KMS-11 (cell line): ENCODE results near the gene HOXD9.

ENCODE experiments used
- H2AFZ ChIP-seq: fragments of 200-600 bp; sonication (generic); 2 replicates; pipeline ENCODE4 v1.6.1; 2016; ENCODE audit warnings: antibody characterized with exemption, mixed run types, low read depth
- H3K27ac ChIP-seq: fragments of 200-600 bp; sonication (generic); 2 replicates; pipeline ENCODE4 v1.6.1; 2016; ENCODE audit warnings: mild to moderate bottlenecking, mixed run types
- H3K27me3 ChIP-seq: fragments of 200-600 bp; sonication (generic); 2 replicates; pipeline ENCODE4 v1.6.1; 2017; ENCODE audit warnings: mild to moderate bottlenecking, low read depth, mixed run types, moderate library complexity; ENCODE audit not compliant: insufficient read depth
- H3K36me3 ChIP-seq: fragments of 200-600 bp; sonication (generic); 2 replicates; pipeline ENCODE4 v1.6.1; 2017; ENCODE audit warnings: mild to moderate bottlenecking, mixed run types; ENCODE audit not compliant: insufficient read depth
- H3K4me1 ChIP-seq: fragments of 200-600 bp; sonication (generic); 2 replicates; pipeline ENCODE4 v1.6.1; 2016; ENCODE audit warnings: mild to moderate bottlenecking, low read depth, mixed run types; ENCODE audit not compliant: poor library complexity, severe bottlenecking
- H3K4me2 ChIP-seq: fragments of 200-600 bp; sonication (generic); 2 replicates; pipeline ENCODE4 v1.7.0; 2016; ENCODE audit warnings: mild to moderate bottlenecking, mixed run types
- H3K4me3 ChIP-seq: fragments of 200-600 bp; sonication (generic); IDR thresholded peaks from 2 replicates; pipeline ENCODE4 v1.6.1; 2017; ENCODE audit warnings: low read depth, low read length, mixed read lengths; ENCODE audit not compliant: insufficient read depth
- H3K79me2 ChIP-seq: fragments of 200-600 bp; sonication (generic); 2 replicates; pipeline ENCODE4 v1.6.1; 2016; ENCODE audit warnings: low read depth, mixed run types; ENCODE audit not compliant: insufficient read depth
- H3K9ac ChIP-seq: fragments of 200-600 bp; sonication (generic); 2 replicates; pipeline ENCODE4 v1.6.1; 2016; ENCODE audit warnings: mild to moderate bottlenecking, mixed run types
- H4K20me1 ChIP-seq: fragments of 200-600 bp; sonication (generic); 2 replicates; pipeline ENCODE4 v1.6.1; 2016; ENCODE audit warnings: mild to moderate bottlenecking, mixed run types; ENCODE audit not compliant: insufficient read depth
- CTCF ChIP-seq: fragments of 200-600 bp; sonication (generic); conservative IDR thresholded peaks from 2 replicates; pipeline ENCODE4 v1.6.1; 2017; ENCODE audit warnings: low read depth, mild to moderate bottlenecking, antibody characterized with exemption, low read length, moderate library complexity, mixed read lengths

Gene HOXD9

DNA sequence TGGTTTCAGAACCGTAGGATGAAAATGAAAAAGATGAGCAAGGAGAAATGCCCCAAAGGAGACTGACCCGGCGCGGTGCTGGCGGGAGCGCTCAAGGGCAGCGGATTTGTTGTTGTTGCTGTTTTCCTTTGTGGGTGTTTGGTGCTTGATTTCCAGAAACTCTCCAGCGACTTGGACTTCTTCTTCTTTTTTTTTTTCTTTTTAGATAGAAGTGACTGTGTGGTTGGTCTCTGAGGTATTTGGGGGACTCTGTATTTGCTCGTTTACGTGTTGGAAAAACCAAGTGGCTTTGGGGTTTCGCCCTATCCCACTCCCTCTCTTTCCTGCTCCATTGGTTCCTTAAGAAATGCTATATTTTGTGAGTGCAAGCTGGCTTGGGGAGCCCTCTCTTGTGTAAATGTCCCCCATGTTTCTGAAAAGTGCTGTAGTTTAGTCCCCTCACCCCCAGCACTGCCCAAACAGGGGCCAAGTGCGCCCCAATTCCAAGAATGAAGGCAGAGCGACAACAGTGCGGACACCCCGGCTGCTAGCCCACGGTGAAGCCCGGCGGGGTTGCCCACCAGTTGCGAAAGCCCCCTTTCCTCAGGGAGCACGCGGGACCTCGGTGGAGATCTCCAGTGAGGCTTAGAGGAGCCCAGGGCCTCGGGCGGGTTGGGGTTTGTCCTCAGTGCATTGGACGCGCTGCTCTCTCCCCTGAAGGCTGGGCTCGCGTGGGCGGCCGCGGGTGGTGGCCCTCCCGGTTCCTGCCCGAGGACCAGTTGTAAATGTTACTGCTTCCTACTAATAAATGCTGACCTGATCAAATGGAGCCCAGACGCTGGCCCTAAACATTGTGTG, 1.8 kb downstream of the HOXD9 start:
- TF ChIP-seq CTCF = no peak
- H4K20me1 ChIP-seq = no peaks in the 10 kb centered on the region
- H3K27ac ChIP-seq = no peak overlapping the region
- H3K9ac ChIP-seq = no peak overlapping the region
- H3K79me2 ChIP-seq = no peaks in the 10 kb centered on the region
- no peaks in the 10 kb centered on the region for H3K27me3 ChIP-seq
- H2AFZ ChIP-seq = no peak overlapping the region
- H3K4me1 ChIP-seq = no peaks in the 10 kb centered on the region
- H3K4me2 ChIP-seq = no peak overlapping the region
- no peaks in the 10 kb centered on the region for H3K36me3 ChIP-seq
- H3K4me3 ChIP-seq = no peak overlapping the region

GRCh38 chr2:176124947-176125771, 2.6 kb downstream of the HOXD9 start:
- H3K4me1 ChIP-seq = no peaks in the 10 kb centered on the region

DNA sequence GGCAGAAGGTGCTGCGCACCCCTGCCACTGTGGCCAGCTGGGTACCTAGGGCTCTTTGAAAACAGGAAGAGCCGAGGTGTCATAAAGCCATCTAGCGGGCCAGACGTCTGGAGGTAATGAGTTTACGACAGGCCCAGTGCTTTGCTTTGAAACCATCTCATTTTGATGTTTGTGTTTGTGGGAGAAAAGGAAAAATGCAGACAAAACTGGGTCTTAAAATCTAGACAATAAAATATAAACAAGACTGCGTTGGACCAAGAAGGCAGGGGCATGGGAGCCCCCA, 3.2 kb downstream of the HOXD9 start:
- no peak for TF ChIP-seq CTCF
- no peaks in the 10 kb centered on the region for H4K20me1 ChIP-seq
- H3K4me3 ChIP-seq = no peak overlapping the region
- no peaks in the 10 kb centered on the region for H3K36me3 ChIP-seq
- no peak overlapping the region for H3K9ac ChIP-seq
- H3K79me2 ChIP-seq = no peaks in the 10 kb centered on the region
- no peaks in the 10 kb centered on the region for H3K4me1 ChIP-seq
- H3K27me3 ChIP-seq = no peaks in the 10 kb centered on the region
- no peak overlapping the region for H2AFZ ChIP-seq
- no peak overlapping the region for H3K4me2 ChIP-seq
- no peak overlapping the region for H3K27ac ChIP-seq

More at GRCh38 chr2:176124947-176125771, 2.6 kb downstream of the HOXD9 start:
- Histone ChIP-seq H3K27me3 (no peaks in the 10 kb centered on the region), H3K4me3 (no peak overlapping the region), H3K4me2 (no peak overlapping the region), H4K20me1 (no peaks in the 10 kb centered on the region), H3K36me3 (no peaks in the 10 kb centered on the region), H3K27ac (no peak overlapping the region), H2AFZ (no peak overlapping the region), H3K9ac (no peak overlapping the region), H3K79me2 (no peaks in the 10 kb centered on the region)
- no peak for TF ChIP-seq CTCF

DNA sequence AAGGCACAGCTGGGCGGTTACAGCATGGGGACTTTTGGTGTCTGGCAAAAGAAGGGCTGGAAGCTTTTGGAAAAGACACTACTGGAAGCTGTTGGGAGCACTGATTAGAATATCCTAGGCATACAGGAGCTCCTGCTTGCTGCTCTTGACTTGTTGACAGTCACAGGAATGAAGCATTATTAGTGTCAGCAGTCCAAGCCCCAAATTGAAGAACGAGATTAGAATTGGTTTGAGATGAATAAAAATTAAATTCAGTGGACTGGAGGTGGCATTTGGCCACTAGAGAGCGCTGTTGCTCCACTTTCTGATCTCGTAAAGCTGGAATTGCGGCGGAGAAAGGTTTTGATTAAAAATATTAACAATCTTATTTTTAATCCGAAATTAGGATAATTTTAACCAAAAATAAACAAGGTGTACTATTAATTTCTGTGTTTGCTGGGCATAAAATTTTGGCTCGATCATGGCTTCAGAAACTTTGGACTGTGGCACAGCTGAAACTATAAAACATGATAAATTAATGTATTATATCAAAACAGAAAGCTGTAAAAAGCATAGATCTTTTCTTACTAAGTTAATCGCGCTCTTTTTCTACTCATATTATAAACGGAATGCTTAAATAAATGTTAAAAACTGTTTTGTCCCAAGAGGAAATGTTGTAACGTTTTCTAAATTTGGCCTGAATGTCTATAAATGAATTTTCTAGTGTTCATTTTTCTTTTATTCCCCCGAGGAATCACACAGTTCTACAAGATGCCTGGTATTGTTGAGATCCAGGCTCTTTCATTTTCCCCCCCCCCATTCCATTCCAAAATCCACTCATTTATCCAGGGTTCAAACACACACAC, 4.6 kb downstream of the HOXD9 start:
- no peaks in the 10 kb centered on the region for H3K27me3 ChIP-seq
- H3K4me3 ChIP-seq = no peak overlapping the region
- H3K79me2 ChIP-seq = no peaks in the 10 kb centered on the region
- H2AFZ ChIP-seq = no peak overlapping the region; the same call in 1 of the 2 replicates
- no peaks in the 10 kb centered on the region for H4K20me1 ChIP-seq
- no peaks in the 10 kb centered on the region for H3K36me3 ChIP-seq
- H3K4me1 ChIP-seq = no peaks in the 10 kb centered on the region
- no peak overlapping the region for H3K27ac ChIP-seq
- H3K9ac ChIP-seq = no peak overlapping the region
- peak; percentile 96 for TF ChIP-seq CTCF
- peak overlapping the region; percentile 33 for H3K4me2 ChIP-seq
